ENCODE results near the gene FBLN2. TPM values are rescaled to one million over a fixed set of nuclear protein-coding genes. Genes with fewer than 3 reads are reported as not detected.

Gene FBLN2
- total RNA-seq, 1 donor from 2014 or later, result 67.5 TPM

DNA sequence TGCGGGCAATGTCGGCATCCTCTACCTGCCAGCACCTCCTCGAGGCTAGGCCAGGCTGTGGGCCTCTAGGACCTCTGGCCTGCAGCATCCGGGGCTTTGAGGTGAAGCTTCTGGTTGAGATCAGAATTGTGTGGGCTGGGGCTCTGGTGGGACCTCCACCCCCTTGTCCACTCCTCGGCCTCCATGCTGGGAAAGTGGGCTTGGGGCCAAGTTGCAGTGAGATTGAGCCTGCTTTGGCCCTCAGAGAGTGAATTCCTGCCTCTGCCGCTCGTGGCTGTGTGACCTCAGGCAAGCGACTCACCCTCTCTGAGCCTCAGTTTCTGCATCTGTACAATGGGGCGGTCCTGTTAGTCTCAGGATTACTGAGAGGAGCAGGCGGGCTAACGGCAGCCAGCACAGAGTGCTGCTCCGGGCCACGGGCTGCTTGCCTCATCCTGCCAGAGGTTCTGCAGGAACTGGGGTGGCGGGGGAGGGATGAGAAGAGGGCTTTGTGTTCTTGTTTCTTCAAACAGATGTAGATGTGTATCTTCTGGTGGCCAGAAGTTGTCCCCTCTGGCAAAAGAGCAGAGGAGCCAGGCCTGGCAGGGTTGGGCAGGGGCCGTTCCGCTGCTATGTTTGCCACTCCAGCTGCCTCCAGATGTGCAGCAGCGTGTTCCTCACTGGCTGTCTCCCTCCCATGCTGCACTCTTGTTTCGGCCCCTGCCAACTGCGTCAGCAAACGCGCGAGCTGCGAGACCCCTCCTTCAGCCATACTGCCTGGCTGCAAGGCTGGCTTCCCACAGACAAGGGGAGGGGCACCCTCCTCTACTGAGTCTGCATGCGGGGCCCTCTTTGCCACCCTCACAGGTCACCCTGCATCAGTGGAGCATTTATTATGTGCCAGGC, 33.7 kb downstream of the FBLN2 start:
- H3K4me1 Mint-ChIP-seq, result peaks cover 18% of the 10 kb centered on the region
- no peaks in the 10 kb centered on the region for H3K27me3 Mint-ChIP-seq (ENCODE audit: low read depth)
- no peak for DNase-seq (ENCODE audit: low spot score in 2 of 2, unreplicated experiment in 2 of 2)
- H3K4me3 Mint-ChIP-seq, result no peak overlapping the region
- no peak overlapping the region for H3K27ac Mint-ChIP-seq
- no peaks in the 10 kb centered on the region for H3K9me3 Mint-ChIP-seq
- H3K36me3 Mint-ChIP-seq, result no peaks in the 10 kb centered on the region
- TF ChIP-seq, protein P1, sequence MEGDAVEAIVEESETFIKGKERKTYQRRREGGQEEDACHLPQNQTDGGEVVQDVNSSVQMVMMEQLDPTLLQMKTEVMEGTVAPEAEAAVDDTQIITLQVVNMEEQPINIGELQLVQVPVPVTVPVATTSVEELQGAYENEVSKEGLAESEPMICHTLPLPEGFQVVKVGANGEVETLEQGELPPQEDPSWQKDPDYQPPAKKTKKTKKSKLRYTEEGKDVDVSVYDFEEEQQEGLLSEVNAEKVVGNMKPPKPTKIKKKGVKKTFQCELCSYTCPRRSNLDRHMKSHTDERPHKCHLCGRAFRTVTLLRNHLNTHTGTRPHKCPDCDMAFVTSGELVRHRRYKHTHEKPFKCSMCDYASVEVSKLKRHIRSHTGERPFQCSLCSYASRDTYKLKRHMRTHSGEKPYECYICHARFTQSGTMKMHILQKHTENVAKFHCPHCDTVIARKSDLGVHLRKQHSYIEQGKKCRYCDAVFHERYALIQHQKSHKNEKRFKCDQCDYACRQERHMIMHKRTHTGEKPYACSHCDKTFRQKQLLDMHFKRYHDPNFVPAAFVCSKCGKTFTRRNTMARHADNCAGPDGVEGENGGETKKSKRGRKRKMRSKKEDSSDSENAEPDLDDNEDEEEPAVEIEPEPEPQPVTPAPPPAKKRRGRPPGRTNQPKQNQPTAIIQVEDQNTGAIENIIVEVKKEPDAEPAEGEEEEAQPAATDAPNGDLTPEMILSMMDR (IDR thresholded peaks at IDR 0.05; ENCODE audit: unreplicated experiment), result no peak

DNA sequence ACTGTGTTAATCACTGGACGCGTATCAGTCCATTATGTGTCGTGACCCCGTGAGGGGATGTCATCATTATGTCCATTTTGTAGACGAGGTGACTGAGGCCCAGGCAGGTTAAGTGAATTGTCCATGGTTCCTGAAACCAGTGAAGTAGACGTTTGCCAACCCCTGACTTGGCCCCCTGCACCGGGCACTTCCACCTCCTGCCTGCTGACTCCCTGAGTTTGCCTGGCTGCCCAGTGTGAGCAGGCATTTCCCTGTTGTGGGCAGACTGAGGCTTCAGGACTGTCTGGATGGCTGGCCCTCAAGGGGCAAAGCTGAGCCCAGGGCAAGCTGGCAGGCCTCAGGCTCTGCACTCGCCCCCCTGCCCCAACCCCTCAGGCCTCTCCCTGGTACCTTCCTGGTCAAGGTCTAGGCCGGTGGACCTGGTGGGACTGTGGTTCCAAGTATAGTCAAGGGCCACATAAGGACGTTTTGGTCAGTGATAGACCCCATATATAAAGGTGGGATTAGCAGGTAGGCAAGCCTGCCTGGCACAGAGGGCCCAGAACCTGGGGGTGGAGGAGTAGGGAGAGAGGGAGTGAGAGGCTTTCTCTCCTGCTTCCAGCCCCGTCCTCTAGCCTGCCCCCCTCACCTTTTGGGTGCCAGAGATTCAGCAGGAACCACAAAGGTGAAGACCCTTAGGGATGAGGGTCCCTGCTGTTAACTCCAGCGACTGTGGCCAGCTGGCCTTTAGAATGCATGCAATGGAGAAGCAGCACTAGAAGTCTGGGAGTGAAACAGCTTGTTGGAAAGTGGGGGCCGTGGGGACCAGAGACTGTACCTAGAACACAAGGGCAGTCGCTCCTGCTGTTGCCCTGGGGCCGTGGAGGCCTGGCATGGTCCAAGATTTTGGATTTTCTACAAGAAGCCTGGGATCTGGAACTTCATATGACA, 34.6 kb downstream of the FBLN2 start:
- no peaks in the 10 kb centered on the region for H3K9me3 Mint-ChIP-seq
- H3K4me3 Mint-ChIP-seq, result no peak overlapping the region
- TF ChIP-seq, protein P1 (IDR thresholded peaks at IDR 0.05; ENCODE audit: unreplicated experiment), result no peak
- DNase-seq (ENCODE audit: low spot score in 2 of 2, unreplicated experiment in 2 of 2), result no peak
- peaks cover 24% of the 10 kb centered on the region for H3K4me1 Mint-ChIP-seq
- no peak overlapping the region for H3K27ac Mint-ChIP-seq
- H3K27me3 Mint-ChIP-seq (ENCODE audit: low read depth), result no peaks in the 10 kb centered on the region
- H3K36me3 Mint-ChIP-seq, result no peaks in the 10 kb centered on the region

DNA sequence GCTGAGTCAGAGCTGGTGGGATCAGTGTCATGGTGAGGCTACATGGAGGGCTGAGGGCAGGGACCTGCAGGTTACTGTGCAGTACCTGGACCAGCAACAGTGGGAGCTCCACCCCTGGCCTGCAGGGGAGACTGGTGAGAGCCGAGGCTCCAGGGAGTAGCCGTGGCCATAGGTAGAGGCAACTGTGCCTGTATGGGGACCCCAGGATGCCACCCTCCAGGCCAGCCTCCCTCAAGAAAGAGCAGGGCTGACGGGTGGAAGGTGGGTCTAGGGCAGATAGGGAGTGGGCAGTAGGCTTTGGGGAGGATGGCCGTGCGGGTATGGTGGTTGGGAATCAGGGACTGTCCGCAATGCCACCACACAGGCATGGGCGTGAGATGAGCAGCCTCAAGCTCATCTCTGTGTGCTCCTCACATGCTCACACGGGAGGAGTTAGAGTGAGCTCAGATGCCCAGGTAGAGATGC, 35.5 kb downstream of the FBLN2 start:
- Mint-ChIP-seq H3K4me3 (no peak overlapping the region), H3K4me1 (peaks cover 30% of the 10 kb centered on the region), H3K27me3 (ENCODE audit: low read depth) (no peaks in the 10 kb centered on the region), H3K36me3 (no peaks in the 10 kb centered on the region), H3K27ac (no peak overlapping the region), H3K9me3 (no peaks in the 10 kb centered on the region)
- TF ChIP-seq, protein P1 (IDR thresholded peaks at IDR 0.05; ENCODE audit: unreplicated experiment), result no peak
- no peak for DNase-seq (ENCODE audit: low spot score in 2 of 2, unreplicated experiment in 2 of 2)

DNA sequence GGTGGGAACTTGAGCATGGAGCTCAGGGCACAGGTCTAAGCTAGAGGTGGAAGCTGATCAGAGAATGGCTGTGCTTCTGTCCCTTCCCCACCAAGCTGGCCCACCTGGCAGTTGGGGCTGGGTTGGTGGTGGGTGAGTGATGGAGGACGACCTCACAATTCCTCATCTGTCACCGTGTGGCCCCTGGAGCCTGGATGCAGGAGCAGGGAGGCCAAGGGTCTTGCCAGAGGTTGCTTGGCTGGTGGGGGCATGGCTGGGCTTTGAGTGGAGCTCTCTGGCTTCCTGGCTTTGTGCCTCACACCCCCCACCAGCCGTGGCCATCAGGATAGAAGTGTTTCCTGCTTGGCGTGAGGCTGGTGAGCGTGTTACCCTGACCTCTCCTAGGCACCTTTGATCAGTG, 36.0 kb downstream of the FBLN2 start:
- no peaks in the 10 kb centered on the region for H3K27me3 Mint-ChIP-seq (ENCODE audit: low read depth)
- H3K4me3 Mint-ChIP-seq, result no peak overlapping the region
- peaks cover 33% of the 10 kb centered on the region for H3K4me1 Mint-ChIP-seq
- TF ChIP-seq, protein P1 (IDR thresholded peaks at IDR 0.05; ENCODE audit: unreplicated experiment), result no peak
- no peak overlapping the region for H3K27ac Mint-ChIP-seq
- DNase-seq (ENCODE audit: low spot score in 2 of 2, unreplicated experiment in 2 of 2), result no peak
- no peaks in the 10 kb centered on the region for H3K36me3 Mint-ChIP-seq
- H3K9me3 Mint-ChIP-seq, result no peaks in the 10 kb centered on the region

DNA sequence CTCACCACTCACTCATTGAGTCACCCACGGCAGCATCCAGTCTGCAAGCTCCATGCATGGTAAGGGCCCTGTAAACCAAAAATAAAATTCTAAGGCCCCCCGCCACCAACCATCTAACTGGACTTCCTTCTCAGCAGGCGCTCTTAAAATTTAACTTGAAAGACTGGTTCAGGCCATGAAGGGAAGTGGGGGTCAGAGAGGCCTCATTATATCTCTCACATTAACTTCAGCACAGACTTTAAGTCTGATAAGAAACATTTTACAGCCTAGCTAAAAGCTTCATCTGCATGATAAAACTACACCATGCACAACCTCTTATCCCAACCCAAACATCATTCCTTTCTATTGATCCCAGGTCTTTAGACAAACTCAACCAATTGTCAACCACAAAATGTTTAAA, 38.5 kb downstream of the FBLN2 start:
- DNase-seq (ENCODE audit: low spot score in 2 of 2, unreplicated experiment in 2 of 2), result no peak
- peak overlapping the region; percentile 34 for H3K27ac Mint-ChIP-seq

More for the DNA sequence above, 38.5 kb downstream of the FBLN2 start:
- Mint-ChIP-seq H3K4me3 (no peak overlapping the region), H3K36me3 (no peaks in the 10 kb centered on the region), H3K4me1 (peaks cover 25% of the 10 kb centered on the region), H3K27me3 (ENCODE audit: low read depth) (no peaks in the 10 kb centered on the region), H3K9me3 (no peaks in the 10 kb centered on the region)
- TF ChIP-seq, protein P1 (IDR thresholded peaks at IDR 0.05; ENCODE audit: unreplicated experiment), result no peak
